Inflammatory macrophage treated with lipopolysaccharide for 1 hour (primary cell): ENCODE results near the gene TSPYL1.
A peak's percentile ranks its signal among the peaks of the same experiment; 100 is the strongest.
"Not testable (repeated sequence)": the region's sequence is repeated elsewhere in the genome, so short reads cannot be mapped to it uniquely, and the experiment has no call there.

Experiments
- DNase-seq, 2 donors: peaks; one replicate each; pipeline ENCODE4 v3.0.0-alpha.2; 2020 to 2022

The TSPYL1 gene

GRCh38 chr6:116292553-116292952 lies 12.8 kb upstream of the TSPYL1 start:
- DNase-seq, result no peak

- DNase-seq, result no peak
These were observed 12.1 kb upstream of the TSPYL1 start for GRCh38 chr6:116291701-116292396.

- DNase-seq, result no peak
These were observed 11.1 kb upstream of the TSPYL1 start for GRCh38 chr6:116290799-116291198.

- DNase-seq, result no peak
These were observed 10.1 kb upstream of the TSPYL1 start for GRCh38 chr6:116289876-116290275.

- peak; percentile 40 to 75 for DNase-seq
These were observed 8.1 kb upstream of the TSPYL1 start for GRCh38 chr6:116287689-116288282.

GRCh38 chr6:116286773-116287358 lies 7.1 kb upstream of the TSPYL1 start:
- DNase-seq, result peak in 1 of 2 donors; percentile 32

GRCh38 chr6:116284984-116285383 lies 5.3 kb upstream of the TSPYL1 start:
- DNase-seq, result not testable (repeated sequence)

GRCh38 chr6:116283191-116283590 lies 3.5 kb upstream of the TSPYL1 start:
- DNase-seq, result no peak

- DNase-seq, result no peak
These were observed 3.0 kb upstream of the TSPYL1 start for GRCh38 chr6:116282698-116283097.

GRCh38 chr6:116280933-116281316 lies 1.2 kb upstream of the TSPYL1 start:
- no peak for DNase-seq

- peak; percentile 15 to 28 for DNase-seq
These were observed 617 bp upstream of the TSPYL1 start for GRCh38 chr6:116280161-116280932.

GRCh38 chr6:116278854-116279231 lies 887 bp downstream of the TSPYL1 start:
- no peak for DNase-seq

GRCh38 chr6:116278481-116278829 lies 1.3 kb downstream of the TSPYL1 start:
- no peak for DNase-seq

- no peak for DNase-seq
These were observed 2.6 kb downstream of the TSPYL1 start for GRCh38 chr6:116277124-116277523.

GRCh38 chr6:116271149-116271708 lies 8.5 kb downstream of the TSPYL1 start:
- no peak for DNase-seq

- peak; percentile 74 to 88 for DNase-seq
These were observed 11.0 kb downstream of the TSPYL1 start for GRCh38 chr6:116268589-116269293.

- no peak for DNase-seq
These were observed 11.7 kb downstream of the TSPYL1 start for GRCh38 chr6:116267836-116268588.

- no peak for DNase-seq
These were observed 12.9 kb downstream of the TSPYL1 start for GRCh38 chr6:116266803-116267202.

GRCh38 chr6:116265041-116265829 lies 14.5 kb downstream of the TSPYL1 start:
- DNase-seq, result no peak

GRCh38 chr6:116263353-116263752 lies 16.4 kb downstream of the TSPYL1 start:
- no peak for DNase-seq

GRCh38 chr6:116258520-116258919 lies 21.2 kb downstream of the TSPYL1 start:
- no peak for DNase-seq
